ENCODE measurements around the gene SORCS2. TPM values are rescaled to one million over a fixed set of nuclear protein-coding genes. Genes with fewer than 3 reads are reported as not detected.

The SORCS2 gene
- polyA plus RNA-seq, 3 donors: 0.46 to 0.55 TPM; not detected in 1

GRCh38 chr4:7661846-7662506 is 469.6 kb downstream of the SORCS2 start:
- Mint-ChIP-seq H3K4me3 (no peak overlapping the region), H3K36me3 (peaks cover 0 to under 1% of the 10 kb centered on the region in 2 donors), H3K27me3 (ENCODE audit: low read depth in 3 of 3) (peaks cover 0 to 2% (median 2%) of the 10 kb centered on the region in 3 donors), H3K4me1 (no peaks in the 10 kb centered on the region), H3K27ac (no peak overlapping the region), H3K9me3 (peaks cover 0 to 3% (median 0%) of the 10 kb centered on the region in 7 donors)
- intact Hi-C loops (cut with micrococcal nuclease): no loop called here
- Histone ChIP-seq H3K79me2 (ENCODE audit: insufficient read depth, low read length) (no peaks in the 10 kb centered on the region), H3K36me3 (replicated peaks in 1 of 2; ENCODE audit: control insufficient read depth in 1 of 2, insufficient read depth in 2 of 2, low read length in 2 of 2) (no peaks in the 10 kb centered on the region), H3K27ac (ENCODE audit: low read depth in 1 of 2, low read length in 2 of 2) (no peak overlapping the region), H2AFZ (ENCODE audit: insufficient read depth, low read depth, low read length, poor library complexity, severe bottlenecking) (no peak overlapping the region), H3K4me3 (replicated peaks in 1 of 3; ENCODE audit: low read depth in 2 of 3, low read length in 3 of 3) (no peak overlapping the region), H4K20me1 (ENCODE audit: insufficient read depth, low read length) (no peaks in the 10 kb centered on the region), H3K4me2 (replicated peaks; ENCODE audit: extremely low read depth, low read length, poor library complexity, severe bottlenecking) (no peak overlapping the region), H3K9ac (ENCODE audit: insufficient read depth, low read length, poor library complexity, severe bottlenecking) (no peak overlapping the region), H3K27me3 (ENCODE audit: control insufficient read depth in 2 of 2, insufficient read depth in 2 of 2, low read length in 2 of 2) (no peaks in the 10 kb centered on the region), H3K4me1 (ENCODE audit: control insufficient read depth in 1 of 2, insufficient read depth in 2 of 2, low read length in 2 of 2) (no peaks in the 10 kb centered on the region), H3K9me3 (replicated peaks in 1 of 2; ENCODE audit: control insufficient read depth in 1 of 2, insufficient read depth in 1 of 2, low read length in 2 of 2) (no peaks in the 10 kb centered on the region)
- TF ChIP-seq CTCF (IDR thresholded peaks at IDR 0.05): no peak
- 26% methylated on average over 4 of the region's 13 CpGs for WGBS (ENCODE audit: insufficient coverage)
- no peak for DNase-seq

DNA sequence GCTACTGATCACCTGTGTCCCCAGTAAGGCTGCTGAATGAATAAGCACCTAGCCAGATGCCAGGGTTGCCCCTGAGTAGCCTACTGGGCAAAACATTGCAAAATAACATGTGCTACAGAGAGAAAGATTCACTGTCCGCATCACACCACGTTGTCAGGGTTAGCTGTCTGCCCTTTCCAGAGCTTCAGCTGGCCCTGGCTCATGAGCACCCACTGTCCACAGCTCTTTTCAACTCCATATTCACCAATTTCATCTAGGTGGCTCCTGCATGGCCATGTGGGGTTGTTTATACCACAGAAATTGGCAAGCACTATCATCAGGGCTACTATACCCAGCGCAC is 470.1 kb downstream of the SORCS2 start:
- Mint-ChIP-seq H3K27ac (no peak overlapping the region), H3K27me3 (ENCODE audit: low read depth in 3 of 3) (peaks cover 0 to 2% (median 2%) of the 10 kb centered on the region in 3 donors), H3K4me1 (no peaks in the 10 kb centered on the region), H3K36me3 (peaks cover 0 to 6% of the 10 kb centered on the region in 2 donors), H3K4me3 (no peak overlapping the region), H3K9me3 (peaks cover 0 to 3% (median 0%) of the 10 kb centered on the region in 7 donors)
- H2AFZ ChIP-seq (ENCODE audit: insufficient read depth, low read depth, low read length, poor library complexity, severe bottlenecking): no peak overlapping the region
- DNase-seq: no peak
- intact Hi-C loops (cut with micrococcal nuclease): no loop called here
- no peaks in the 10 kb centered on the region for H3K9me3 ChIP-seq (replicated peaks in 1 of 2; ENCODE audit: control insufficient read depth in 1 of 2, insufficient read depth in 1 of 2, low read length in 2 of 2)
- no peak for TF ChIP-seq CTCF (IDR thresholded peaks at IDR 0.05)
- H3K9ac ChIP-seq (ENCODE audit: insufficient read depth, low read length, poor library complexity, severe bottlenecking): no peak overlapping the region
- H3K27me3 ChIP-seq (ENCODE audit: control insufficient read depth in 2 of 2, insufficient read depth in 2 of 2, low read length in 2 of 2): no peaks in the 10 kb centered on the region
- no peak overlapping the region for H3K4me3 ChIP-seq (replicated peaks in 1 of 3; ENCODE audit: low read depth in 2 of 3, low read length in 3 of 3)
- no peaks in the 10 kb centered on the region for H3K79me2 ChIP-seq (ENCODE audit: insufficient read depth, low read length)
- no peaks in the 10 kb centered on the region for H3K4me1 ChIP-seq (ENCODE audit: control insufficient read depth in 1 of 2, insufficient read depth in 2 of 2, low read length in 2 of 2)
- H3K4me2 ChIP-seq (replicated peaks; ENCODE audit: extremely low read depth, low read length, poor library complexity, severe bottlenecking): no peak overlapping the region
- 96% methylated on average over 3 of the region's 3 CpGs for WGBS (ENCODE audit: insufficient coverage)
- H4K20me1 ChIP-seq (ENCODE audit: insufficient read depth, low read length): no peaks in the 10 kb centered on the region
- no peak overlapping the region for H3K27ac ChIP-seq (ENCODE audit: low read depth in 1 of 2, low read length in 2 of 2)
- H3K36me3 ChIP-seq (replicated peaks in 1 of 2; ENCODE audit: control insufficient read depth in 1 of 2, insufficient read depth in 2 of 2, low read length in 2 of 2): no peaks in the 10 kb centered on the region

Measured in CD14-positive monocyte (primary cell).